SK-N-SH (cell line): ENCODE results near the gene SMYD4. TPM values are rescaled to one million over a fixed set of nuclear protein-coding genes. Genes with fewer than 3 reads are reported as not detected.

Experiments used
- CTCF ChIA-PET: fragments of 300-600, 350-600 bp; formaldehyde crosslinking; extraction: SDS; loops from one replicate; lab custom pipeline; 2021; lab: Yijun Ruan, JAX
- POLR2A ChIA-PET: fragments of 350-600 bp; sonication (Branson Sonifier 250); formaldehyde crosslinking; extraction: SDS; loops from one replicate; lab custom pipeline; 2020; ENCODE audit warnings: antibody characterized with exemption, inconsistent platforms; lab: Yijun Ruan, JAX
- DNase-seq: peaks from one replicate; pipeline ENCODE4 v3.0.0; 2012
- H2AFZ ChIP-seq: fragments of 200-600 bp; sonication (generic); 2 replicates; pipeline ENCODE4 v1.8.1; 2016; ENCODE audit warnings: antibody characterized with exemption, mild to moderate bottlenecking, low read depth
- H3F3A ChIP-seq: fragments of 200-600 bp; sonication (generic); replicated peaks from 2 replicates; pipeline ENCODE3; 2016; ENCODE audit warnings: antibody characterized with exemption, mild to moderate bottlenecking; ENCODE audit not compliant: insufficient read depth
- H3K27ac ChIP-seq, 2 experiments: fragments of 200-500 bp in 1 of 2; fragments of 200-600 bp in 1 of 2; sonication (Bioruptor generic) in 1 of 2; sonication (generic), shearing (Covaris generic) in 1 of 2; 2 replicates each; pipeline versions ENCODE4 v1.5.1 to v1.6.1; 2014 to 2016; ENCODE audit warnings: low read depth in 2 of 2, inconsistent platforms in 1 of 2, low read length in 1 of 2, mild to moderate bottlenecking in 1 of 2, mixed read lengths in 1 of 2
- H3K27me3 ChIP-seq: fragments of 200-600 bp; sonication (generic), shearing (Covaris generic); 2 replicates; pipeline ENCODE4 v1.6.1; 2016; ENCODE audit warnings: mixed run types; ENCODE audit not compliant: insufficient read depth
- H3K36me3 ChIP-seq, 2 experiments: fragments of 200-500 bp in 1 of 2; fragments of 200-600 bp in 1 of 2; sonication (Bioruptor generic) in 1 of 2; sonication (generic) in 1 of 2; replicated peaks in 1 of 2; 2 replicates each; pipeline versions ENCODE3 to v1.5.1; 2014 to 2016; ENCODE audit warnings: low read length in 1 of 2, mild to moderate bottlenecking in 1 of 2; ENCODE audit not compliant: insufficient read depth in 2 of 2, control insufficient read depth in 1 of 2
- H3K4me1 ChIP-seq, 2 experiments: fragments of 200-500 bp in 1 of 2; fragments of 200-600 bp in 1 of 2; sonication (Bioruptor generic) in 1 of 2; sonication (generic), shearing (Covaris generic) in 1 of 2; 2 replicates each; pipeline versions ENCODE4 v1.5.1 to v1.6.1; 2014 to 2016; ENCODE audit warnings: low read depth in 1 of 2, low read length in 1 of 2, mixed run types in 1 of 2; ENCODE audit not compliant: insufficient read depth in 2 of 2, control insufficient read depth in 1 of 2
- H3K4me2 ChIP-seq: fragments of 200-600 bp; sonication (generic), shearing (Covaris generic); 2 replicates; pipeline ENCODE4 v1.6.1; 2017; ENCODE audit warnings: mixed run types
- H3K4me3 ChIP-seq, 2 experiments: fragments of 200-500 bp in 1 of 2; fragments of 200-600 bp in 1 of 2; sonication (Bioruptor generic) in 1 of 2; sonication (generic), shearing (Covaris generic) in 1 of 2; 2 replicates each; pipeline versions ENCODE4 v1.5.1 to v1.8.1; 2014 to 2016; ENCODE audit warnings: low read depth in 2 of 2, inconsistent platforms in 1 of 2, low read length in 1 of 2, mild to moderate bottlenecking in 1 of 2, mixed read lengths in 1 of 2, moderate library complexity in 1 of 2
- H3K79me2 ChIP-seq: fragments of 200-600 bp; sonication (generic); 2 replicates; pipeline ENCODE4 v1.8.1; 2017; ENCODE audit warnings: mild to moderate bottlenecking; ENCODE audit not compliant: insufficient read depth
- H3K9ac ChIP-seq: fragments of 200-600 bp; sonication (generic); 2 replicates; pipeline ENCODE4 v1.6.1; 2017; ENCODE audit warnings: mixed run types
- H3K9me2 ChIP-seq: fragments of 200-600 bp; sonication (generic); 2 replicates; pipeline ENCODE4 v1.6.1; 2017; ENCODE audit warnings: mixed run types
- H3K9me3 ChIP-seq: fragments of 200-600 bp; sonication (generic); 2 replicates; pipeline ENCODE4 v1.6.1; 2017; ENCODE audit warnings: mixed run types, mild to moderate bottlenecking, moderate library complexity
- H4K20me1 ChIP-seq: fragments of 200-600 bp; sonication (generic); 2 replicates; pipeline ENCODE4 v1.6.1; 2017; ENCODE audit warnings: mild to moderate bottlenecking, mixed run types; ENCODE audit not compliant: insufficient read depth
- EP300 ChIP-seq, 2 experiments: IDR thresholded peaks; 2 replicates each; pipeline versions ENCODE4 v1.4.0 to v1.6.1; 2012; ENCODE audit warnings: borderline replicate concordance in 1 of 2, low read depth in 1 of 2, low read length in 1 of 2
- FOXJ3 ChIP-seq: sonication (generic); formaldehyde crosslinking; IDR thresholded peaks from 2 replicates; pipeline ENCODE4 v1.5.1; 2020; ENCODE audit warnings: mild to moderate bottlenecking, missing genetic modification reagents
- GATA2 ChIP-seq: sonication (generic); formaldehyde crosslinking; IDR thresholded peaks from 2 replicates; pipeline ENCODE4 v1.5.0; 2020; ENCODE audit warnings: mild to moderate bottlenecking, missing genetic modification reagents
- MXI1 ChIP-seq: IDR thresholded peaks from 2 replicates; pipeline ENCODE4 v1.6.1; 2012; ENCODE audit warnings: mild to moderate bottlenecking, low read depth, low read length, improper control_type of control experiment
- RAD21 ChIP-seq: IDR thresholded peaks from 2 replicates; pipeline ENCODE4 v1.6.1; 2012; ENCODE audit warnings: mild to moderate bottlenecking, low read length
- RCOR1 ChIP-seq: fragments of 150-350 bp; IDR thresholded peaks from 2 replicates; pipeline ENCODE4 v1.6.1; 2017; ENCODE audit warnings: antibody characterized with exemption, low read length
- REST ChIP-seq: IDR thresholded peaks from 2 replicates; pipeline ENCODE4 v1.6.1; 2012; ENCODE audit warnings: mild to moderate bottlenecking, low read depth, low read length, moderate library complexity
- TCF12 ChIP-seq: IDR thresholded peaks from 2 replicates; pipeline ENCODE4 v1.4.0; 2012
- USF1 ChIP-seq: IDR thresholded peaks from 2 replicates; pipeline ENCODE4 v1.4.0; 2012; ENCODE audit warnings: low read depth, borderline replicate concordance
- WGBS: methylation state at CpG from one replicate; pipeline ENCODE4 v1.1.6; 2017; ENCODE audit warnings: low lambda C conversion rate; 5-methylcytosine and 5-hydroxymethylcytosine counted together
- polyA plus RNA-seq, 3 experiments: library from polyadenylated mRNA; depleted of rRNA; stranded (reverse); fragments of >200 nt; gene quantifications; 2 replicates each; pipeline ENCODE4 v1.2.3, GENCODE V29; 2012

Gene SMYD4
- polyA plus RNA-seq, 1 of the 3 experiments (the other 2 are of a cell fraction) = 4.9 TPM

- no peak for TF ChIP-seq REST
Measured at GRCh38 chr17:1796800-1797199, 32.9 kb downstream of the SMYD4 start (continued).

GRCh38 chr17:1793447-1793806 is 36.3 kb downstream of the SMYD4 start:
- DNase-seq = no peak
- Histone ChIP-seq H2AFZ (no peak overlapping the region), H3K79me2 (peaks cover 29% of the 10 kb centered on the region; the same call in 1 of the 2 replicates), H3K27me3 (no peaks in the 10 kb centered on the region), H3K9ac (no peak overlapping the region), H3K9me2 (no peaks in the 10 kb centered on the region), H3K36me3 (peaks cover 0 to 5% of the 10 kb centered on the region in 2 experiments), H3K9me3 (no peaks in the 10 kb centered on the region), H3K4me2 (no peak overlapping the region), H4K20me1 (no peaks in the 10 kb centered on the region), H3K27ac (peak overlapping the region in 1 of 2 experiments; percentile 77; a peak in 2 of 4 replicates), H3K4me1 (peaks cover 8 to 19% of the 10 kb centered on the region in 2 experiments; a peak in 2 of 4 replicates), H3F3A (peaks cover 12% of the 10 kb centered on the region), H3K4me3 (no peak overlapping the region)
- WGBS = 63% methylated on average over 1 of the region's 1 CpG
- ChIA-PET POLR2A (interaction anchor here (0.6 kb wide), 1 partner anchor 36 kb away, joined by 4 read pairs; no protein-coding TSS in a partner anchor), CTCF (interaction anchor here (1.2 to 5.5 kb wide), 3 partner anchors 10 to 73 kb away, joined by 5 to 25 read pairs (median 9); partner anchors contain the start of gene SERPINF1)
- TF ChIP-seq MXI1 = no peak
- 0 out of 4 replicates have a peak, but pooled peaks of 1 of the 2 experiments have one; percentile 1 for TF ChIP-seq EP300 (IDR thresholded peaks at IDR 0.05; ENCODE audit: borderline replicate concordance in 1 of 2, low read depth in 1 of 2, low read length in 1 of 2)

GRCh38 chr17:1792495-1793446 is 36.9 kb downstream of the SMYD4 start:
- CTCF ChIA-PET = interaction anchor here (1.7 to 5.5 kb wide), 2 partner anchors 9 to 72 kb away, joined by 9 to 25 read pairs; no protein-coding TSS in a partner anchor

More at GRCh38 chr17:1792495-1793446, 36.9 kb downstream of the SMYD4 start:
- H3K79me2 ChIP-seq = peaks cover 30% of the 10 kb centered on the region; the same call in 1 of the 2 replicates
- no peaks in the 10 kb centered on the region for H3K27me3 ChIP-seq
- H3K9me2 ChIP-seq = no peaks in the 10 kb centered on the region
- no peak overlapping the region for H3K4me2 ChIP-seq
- no peak overlapping the region for H3K9ac ChIP-seq
- peak overlapping the region in 1 of 2 experiments; percentile 77; a peak in 3 of 4 replicates for H3K27ac ChIP-seq
- peak; percentile 77 for DNase-seq
- POLR2A ChIA-PET = interaction anchor here (0.6 to 1.6 kb wide), 2 partner anchors 37 to 76 kb away, joined by 4 read pairs; no protein-coding TSS in a partner anchor
- H3K4me3 ChIP-seq = no peak overlapping the region
- no peak overlapping the region for H2AFZ ChIP-seq
- H4K20me1 ChIP-seq = no peaks in the 10 kb centered on the region
- WGBS = 73% methylated on average over 23 of the region's 23 CpGs
- TF ChIP-seq MXI1 = peak; percentile 79; the same call in 1 of the 2 replicates
- TF ChIP-seq TCF12 = peak; percentile 51
- peak; percentile 50; the same call in 1 of the 2 replicates for TF ChIP-seq GATA2 (CRISPR knock-in tag)
- TF ChIP-seq EP300 (IDR thresholded peaks at IDR 0.05; ENCODE audit: borderline replicate concordance in 1 of 2, low read depth in 1 of 2, low read length in 1 of 2) = peak in 1 of 2 experiments; percentile 65; a peak in 1 of 4 replicates
- TF ChIP-seq RCOR1 = peak; percentile 65; the same call in 1 of the 2 replicates
- TF ChIP-seq USF1 = no peak
- TF ChIP-seq RAD21 = 0 out of 2 replicates have a peak, but pooled peaks have one; percentile 6
- no peak for TF ChIP-seq FOXJ3 (CRISPR knock-in tag)
- peaks cover 0 to 5% of the 10 kb centered on the region in 2 experiments for H3K36me3 ChIP-seq
- H3K9me3 ChIP-seq = no peaks in the 10 kb centered on the region
- peaks cover 11 to 19% of the 10 kb centered on the region in 2 experiments; a peak in 3 of 4 replicates for H3K4me1 ChIP-seq
- peaks cover 19% of the 10 kb centered on the region for H3F3A ChIP-seq
